Stimulated activated CD8-positive, alpha-beta memory T cell treated with anti-CD3 and anti-CD28 coated beads, Interleukin-7, amount 100 ng/mL, for 4 hours (primary cell): ENCODE data around the gene OR5C1.
A peak's percentile ranks its signal among the peaks of the same experiment; 100 is the strongest.
"Not testable (repeated sequence)": the region's sequence is repeated elsewhere in the genome, so short reads cannot be mapped to it uniquely, and the experiment has no call there.

Experiments used
- DNase-seq, 2 donors: peaks; one replicate each; pipeline ENCODE4 v3.0.0-alpha.2; 2020; ENCODE audit warnings: low read depth in 2 of 2

OR5C1 gene

DNA sequence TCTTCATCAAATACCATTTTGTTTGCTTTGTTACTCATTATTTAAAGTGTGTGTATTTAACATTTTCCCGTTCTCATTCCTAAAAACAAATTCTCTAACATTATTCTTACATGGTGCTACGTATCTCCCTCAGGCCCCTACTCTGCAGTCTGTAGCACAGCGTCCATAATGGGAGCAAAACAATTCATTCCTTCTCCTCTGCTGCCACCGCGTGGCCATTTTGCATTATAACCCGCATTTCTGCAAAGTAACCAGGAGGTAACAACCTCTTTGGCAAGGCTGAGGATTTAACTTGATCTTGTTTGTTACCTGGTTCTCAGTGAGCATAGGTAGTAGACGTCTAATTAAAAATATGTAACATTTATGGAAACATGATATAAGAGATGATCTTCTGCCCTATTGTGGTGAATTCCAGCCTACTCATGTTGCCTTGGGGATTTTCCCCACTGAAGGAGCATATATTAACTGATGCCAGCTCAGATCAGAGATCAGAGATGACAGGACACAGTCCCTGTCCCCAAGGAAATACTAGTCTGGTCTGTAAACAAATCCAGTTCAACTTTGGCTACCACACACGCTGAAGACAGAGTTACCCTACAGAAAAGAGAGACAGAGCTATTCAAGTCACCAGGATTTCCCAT is 21.7 kb downstream of the OR5C1 start:
- DNase-seq = peak; percentile 50 to 63

DNA sequence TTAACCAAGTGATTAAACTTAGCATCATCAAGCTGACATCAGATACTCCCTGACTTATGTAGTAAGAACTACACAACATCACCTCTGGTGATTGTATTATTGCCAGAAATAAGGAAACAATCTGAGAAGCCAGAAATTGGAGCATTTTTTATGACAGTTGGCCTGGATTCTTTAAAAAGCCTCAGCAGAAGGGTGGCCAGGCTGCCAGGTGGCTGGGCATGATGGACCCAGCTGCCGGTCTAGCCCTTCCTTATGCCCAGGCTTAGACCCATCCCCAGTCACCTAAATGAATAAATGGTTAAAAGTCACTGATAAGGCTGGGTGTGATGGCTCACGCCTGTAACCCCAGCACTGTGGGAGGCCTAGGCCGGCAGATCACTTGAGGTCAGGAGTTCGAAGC is 24.0 kb downstream of the OR5C1 start:
- no peak for DNase-seq

DNA sequence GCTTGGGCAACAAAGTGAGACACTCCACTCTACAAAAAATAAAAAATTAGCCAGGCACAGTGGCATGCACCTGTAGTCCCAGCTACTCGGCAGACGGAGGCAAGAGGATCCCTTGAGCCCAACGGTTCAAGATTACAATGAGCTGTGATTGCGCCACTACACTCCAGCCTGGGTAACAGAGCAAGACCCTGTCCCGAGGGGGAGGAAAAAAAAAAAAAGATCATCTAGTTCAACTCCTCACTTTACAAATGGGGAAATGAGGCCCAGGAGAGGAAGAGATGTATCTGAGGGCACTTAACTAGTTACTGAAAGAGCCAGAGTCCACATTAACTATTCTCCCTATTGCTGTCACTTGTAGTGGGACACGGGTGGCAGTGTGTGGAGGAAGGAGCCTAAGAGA is 25.8 kb downstream of the OR5C1 start:
- DNase-seq = no peak

DNA sequence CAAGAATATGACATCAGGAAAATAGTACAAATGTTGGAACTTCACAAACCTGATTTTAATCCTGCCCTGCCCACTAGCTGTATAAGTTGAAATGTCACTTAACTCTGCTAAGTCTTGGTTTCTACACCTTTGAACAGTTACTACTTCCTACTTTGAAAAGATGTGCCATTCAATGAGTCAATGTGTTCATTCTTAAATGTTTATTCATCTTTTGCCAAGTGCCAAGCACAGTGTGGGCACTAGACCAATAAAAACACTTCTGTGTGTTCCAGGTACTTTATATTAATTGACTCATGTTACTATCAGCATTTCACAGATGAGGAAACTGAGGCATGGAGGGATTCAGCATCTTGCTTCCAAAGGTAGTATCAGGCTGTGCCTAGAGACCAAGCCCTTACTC is 26.8 kb downstream of the OR5C1 start:
- DNase-seq = no peak

DNA sequence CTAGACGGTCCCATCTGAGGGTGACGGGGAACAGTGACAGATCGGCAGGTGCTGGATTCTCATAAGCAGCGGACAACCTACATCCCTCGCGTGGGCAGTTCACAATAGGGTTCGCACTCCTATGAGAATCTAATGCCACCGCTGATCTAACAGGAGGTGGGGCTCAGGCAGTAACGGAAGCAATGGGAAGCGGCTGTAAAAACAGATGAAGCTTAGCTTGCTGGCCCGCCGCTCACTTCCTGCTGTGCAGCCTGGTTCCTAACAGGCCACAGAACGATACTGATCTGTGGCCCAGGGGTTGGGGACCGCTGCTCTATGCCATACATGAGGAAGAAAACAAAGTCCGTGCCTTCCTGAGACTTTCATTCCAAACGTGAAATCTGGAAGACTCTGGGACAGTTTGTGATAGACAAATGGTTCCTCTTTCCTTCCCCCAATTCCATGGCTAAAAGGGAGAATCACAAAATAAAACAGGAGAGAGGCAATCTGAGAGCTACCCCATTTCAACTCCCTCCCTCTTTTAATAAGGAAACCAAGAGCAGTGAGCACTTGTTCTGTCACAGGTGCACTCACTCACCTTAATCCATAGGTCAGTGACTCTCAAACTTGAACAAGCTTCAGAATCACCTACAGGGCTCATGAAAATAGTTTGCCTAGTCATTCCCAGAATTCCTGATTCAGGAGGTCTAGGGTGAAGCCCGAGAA is 27.6 kb downstream of the OR5C1 start:
- DNase-seq = peak in 1 of 2 donors; percentile 15

DNA sequence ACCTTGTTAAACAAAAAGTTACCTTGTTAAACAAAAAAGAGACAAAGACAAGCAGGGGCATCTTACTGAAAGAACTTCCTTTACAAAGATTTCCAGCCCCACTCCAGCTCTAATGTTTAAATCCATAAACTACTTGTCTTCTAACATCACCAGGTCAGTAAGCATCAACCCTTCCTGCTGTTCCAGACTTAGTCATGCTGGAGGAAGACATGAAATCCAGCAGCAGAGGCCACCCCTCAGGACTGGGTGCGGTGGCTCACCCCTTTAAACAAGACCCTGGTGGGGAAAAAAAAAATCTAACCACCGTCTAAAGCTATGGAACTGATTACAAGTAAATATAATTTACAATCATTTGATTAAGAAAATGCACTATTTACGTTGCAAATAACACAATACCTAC is 30.6 kb downstream of the OR5C1 start:
- no peak for DNase-seq

DNA sequence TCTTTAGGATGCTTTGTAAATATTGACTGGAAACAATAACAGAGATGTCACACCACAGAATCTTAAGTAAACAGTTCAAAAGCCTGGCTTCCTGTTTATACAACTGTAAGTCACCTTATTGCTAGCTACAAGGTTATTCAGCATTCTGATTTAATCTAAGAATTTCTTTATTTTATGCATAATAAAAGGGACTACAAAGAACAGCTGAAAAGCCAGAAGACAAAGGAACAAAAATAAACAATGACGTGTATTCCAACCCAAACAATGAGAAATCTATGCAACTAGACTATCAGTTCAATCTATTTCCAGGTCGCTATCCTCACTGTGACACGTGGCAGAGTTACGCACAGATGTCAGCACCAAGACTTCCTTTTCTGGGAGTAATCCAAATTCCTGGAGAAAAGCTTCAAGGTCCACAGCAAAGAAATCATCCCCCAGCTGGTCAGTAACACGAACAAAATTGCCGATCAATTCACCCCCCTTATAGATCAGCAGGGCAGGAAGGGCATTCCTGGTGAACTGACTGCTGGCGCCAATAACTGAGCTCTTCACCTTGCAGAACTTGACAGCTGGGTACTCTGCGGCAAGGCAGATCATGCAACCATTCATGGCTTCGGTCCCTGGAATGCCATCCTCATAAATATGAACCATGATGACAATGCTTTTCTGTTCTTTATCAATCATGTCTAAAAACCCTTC is 31.2 kb downstream of the OR5C1 start:
- no peak for DNase-seq

DNA sequence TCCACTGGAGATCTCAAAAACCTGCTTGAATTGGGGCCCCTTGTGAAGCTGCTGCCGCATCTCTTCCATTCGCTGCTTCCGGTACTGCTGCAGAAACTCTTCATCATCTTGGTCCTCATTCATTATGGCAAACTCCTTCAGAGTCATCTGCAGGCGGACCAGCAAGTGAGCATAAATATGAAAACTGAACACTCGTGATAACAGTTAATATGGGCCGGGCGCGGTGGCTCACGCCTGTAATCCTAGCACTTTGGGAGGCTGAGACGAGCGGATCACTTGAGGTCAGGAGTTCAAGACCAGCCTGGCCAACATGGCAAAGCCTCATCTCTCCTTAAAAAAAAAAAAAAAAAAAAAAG is 31.7 kb downstream of the OR5C1 start:
- DNase-seq = no peak

DNA sequence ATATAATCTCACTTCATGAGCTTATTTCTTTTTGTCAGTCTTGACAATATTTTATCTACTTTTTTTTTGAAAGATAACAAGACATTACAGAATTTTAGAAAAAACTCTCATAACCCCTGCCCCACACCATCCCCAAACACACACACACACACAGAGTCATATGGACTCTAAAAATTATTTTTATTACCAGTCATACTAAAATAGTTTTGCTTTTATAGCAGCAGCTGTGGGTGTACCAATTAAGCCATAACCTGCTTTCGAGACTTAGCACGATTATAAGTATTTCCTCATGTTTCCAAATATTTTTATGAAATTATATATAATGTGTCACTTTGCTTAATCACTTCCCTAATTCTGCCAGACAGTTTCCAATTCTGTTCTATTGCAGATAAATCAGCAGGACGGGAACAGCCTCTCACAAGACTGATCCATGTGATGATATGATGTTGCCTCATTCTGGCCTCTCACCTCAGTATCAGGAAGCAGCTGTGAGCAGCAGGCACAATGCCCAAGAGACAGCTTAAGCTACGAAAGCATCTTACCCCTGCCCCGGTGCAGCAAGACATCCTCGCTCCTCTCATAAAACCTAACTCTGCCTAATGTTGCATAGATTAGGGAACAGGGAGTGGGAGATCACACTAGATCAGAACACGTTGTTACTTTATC is 32.7 kb downstream of the OR5C1 start:
- no peak for DNase-seq

DNA sequence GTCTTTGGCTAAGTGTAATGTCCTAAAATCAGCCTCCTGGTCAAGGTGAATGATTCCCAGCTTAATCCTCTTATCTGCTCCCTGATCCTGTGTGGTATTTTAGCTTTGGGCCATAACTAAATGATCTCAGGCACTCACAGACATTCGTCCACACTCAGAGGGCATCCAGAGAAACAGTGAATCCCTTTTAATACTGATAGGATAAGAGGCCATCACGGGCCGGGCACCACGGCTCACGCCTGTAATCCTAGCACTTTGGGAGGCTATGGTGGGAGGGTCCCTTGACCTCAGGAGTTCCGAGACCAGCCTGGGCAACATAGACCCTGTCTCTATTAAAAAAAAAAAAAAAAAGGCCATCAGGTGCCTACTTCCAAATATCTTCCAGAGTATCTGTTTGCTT is 33.3 kb downstream of the OR5C1 start:
- no peak for DNase-seq

DNA sequence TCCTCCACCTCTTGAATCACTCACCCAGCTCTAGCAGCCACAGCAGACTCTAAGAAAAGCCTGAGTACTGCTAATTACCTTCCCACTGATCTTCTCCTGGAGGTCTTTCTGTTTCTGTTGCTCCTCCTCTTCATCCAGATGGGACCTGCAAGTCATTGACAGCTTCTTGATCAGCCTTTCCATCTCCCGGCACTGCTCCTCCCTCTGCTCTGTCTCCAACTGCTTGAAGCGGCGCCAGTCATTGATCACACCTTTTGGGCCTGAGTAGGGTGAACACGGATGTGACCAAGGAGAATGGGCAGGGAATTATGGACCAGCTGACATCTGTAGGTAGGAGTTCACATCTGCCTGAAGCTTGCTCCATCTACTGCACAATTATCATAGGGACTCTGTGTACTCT is 34.2 kb downstream of the OR5C1 start:
- DNase-seq = no peak

DNA sequence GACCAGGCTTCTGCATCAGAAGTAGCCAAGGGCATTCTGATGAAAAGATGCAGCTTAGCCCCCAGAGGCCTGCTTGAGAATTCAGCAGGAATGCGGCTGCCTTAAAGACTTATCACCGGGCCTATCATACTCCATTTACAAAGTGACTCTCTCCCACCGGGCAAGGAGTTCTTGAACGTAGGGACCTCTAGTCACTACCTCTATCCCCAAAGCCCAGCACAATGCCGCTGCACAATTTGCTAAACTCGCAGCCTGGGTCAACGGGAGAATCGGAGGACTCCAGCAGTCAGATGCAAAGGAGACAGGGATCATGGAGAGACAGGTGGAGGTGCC is 39.0 kb downstream of the OR5C1 start:
- DNase-seq = no peak

DNA sequence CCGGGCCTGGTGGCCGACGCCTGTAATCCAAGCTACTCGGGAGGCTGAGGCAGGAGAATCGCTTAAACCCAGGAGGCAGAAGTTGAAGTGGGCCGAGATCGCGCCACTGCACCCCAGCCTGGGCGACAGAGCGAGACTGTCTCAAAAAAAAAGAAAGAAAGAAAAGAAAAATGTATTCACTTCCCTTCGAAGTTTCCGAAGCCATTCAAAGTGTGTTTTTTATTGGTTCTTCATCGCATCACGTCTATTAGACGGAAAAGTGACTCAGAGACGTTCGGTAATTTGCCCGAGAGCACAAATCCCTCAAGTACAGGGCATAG is 40.2 kb downstream of the OR5C1 start:
- not testable (repeated sequence) for DNase-seq

DNA sequence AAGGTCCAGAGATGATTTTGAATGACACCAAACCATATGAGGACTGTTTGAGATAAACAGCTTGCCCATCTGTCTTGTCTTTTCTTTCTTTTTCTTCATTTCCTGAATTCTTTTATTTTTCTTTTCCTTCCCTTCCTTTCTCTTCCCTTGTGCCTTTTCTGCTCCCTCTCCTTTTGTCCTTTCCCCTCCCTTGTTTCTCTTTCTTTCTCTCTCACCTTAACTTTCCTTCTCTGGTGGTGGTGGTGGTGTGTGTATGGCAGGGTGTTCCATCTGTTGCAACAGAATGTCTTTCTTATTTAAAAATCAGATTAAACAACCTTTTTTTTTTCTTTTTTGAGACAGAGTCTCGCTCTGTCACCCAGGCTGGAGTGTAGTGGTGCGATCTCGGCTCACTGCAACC is 43.5 kb downstream of the OR5C1 start:
- DNase-seq = no peak

DNA sequence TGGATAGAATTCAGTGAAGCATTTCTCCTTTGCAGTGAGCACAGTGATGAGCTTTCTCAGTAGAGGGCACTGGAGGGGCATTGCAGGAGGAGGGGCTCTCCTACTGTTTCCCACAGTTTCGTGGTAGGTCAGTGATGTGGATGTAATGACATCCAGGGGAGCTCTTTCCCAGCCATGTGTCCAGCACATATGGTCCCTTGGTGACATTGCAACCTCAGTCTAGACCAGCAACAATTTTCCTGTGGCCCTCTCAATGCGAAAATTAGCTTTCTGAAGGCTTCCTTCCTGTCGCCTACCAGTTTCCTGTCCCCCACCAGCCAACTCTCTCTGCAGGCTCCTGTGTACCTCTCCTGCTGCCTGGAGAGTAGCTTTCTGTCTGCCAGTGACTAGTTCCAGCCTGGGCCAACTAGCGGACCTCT is 46.6 kb downstream of the OR5C1 start:
- no peak for DNase-seq

DNA sequence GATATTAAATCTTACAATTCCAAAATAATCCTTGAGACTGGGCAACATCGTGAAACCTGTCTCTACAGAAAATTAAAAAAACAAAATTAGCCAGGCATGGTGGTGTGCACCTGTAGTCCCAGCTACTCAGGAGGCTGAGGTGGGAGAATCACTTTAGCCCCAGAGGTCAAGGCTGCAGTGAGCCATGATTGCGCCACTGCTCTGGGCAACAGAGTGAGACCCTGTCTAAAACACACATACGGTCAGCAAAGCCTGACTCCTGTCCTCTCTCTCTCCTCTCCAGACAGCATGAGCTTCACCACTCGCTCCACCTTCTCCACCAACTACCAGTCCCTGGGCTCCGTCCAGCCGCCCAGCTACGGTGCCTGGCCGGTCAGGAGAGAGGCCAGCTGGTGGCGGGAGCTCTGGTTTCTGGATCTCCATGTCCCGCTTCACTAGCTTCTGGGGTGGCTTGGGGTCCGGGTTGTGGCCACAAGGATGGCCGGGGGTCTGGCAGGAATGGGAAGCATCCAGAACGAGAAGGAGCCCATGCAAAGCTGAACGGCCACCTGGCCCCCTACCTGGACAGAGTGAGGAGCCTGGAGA is 48.6 kb downstream of the OR5C1 start:
- no peak for DNase-seq

DNA sequence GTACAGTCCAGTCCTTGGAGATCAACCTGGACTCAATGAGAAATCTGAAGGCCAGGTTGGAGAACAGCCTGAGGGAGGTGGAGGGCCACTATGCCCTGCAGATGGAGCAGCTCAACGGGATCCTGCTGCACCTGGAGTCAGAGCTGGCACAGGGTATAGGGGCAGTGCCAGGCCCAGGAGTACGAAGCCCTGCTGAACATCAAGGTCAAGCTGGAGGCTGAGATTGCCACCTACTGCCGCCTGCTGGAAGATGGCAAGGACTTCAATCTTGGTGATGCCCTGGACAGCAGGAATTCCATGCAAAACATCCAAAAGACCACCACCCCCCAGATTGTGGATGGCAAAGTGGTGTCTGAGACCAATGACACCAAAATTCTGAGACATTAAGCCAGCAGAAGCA is 49.7 kb downstream of the OR5C1 start:
- not testable (repeated sequence) for DNase-seq
